Germinal center (tissue), 1 donor: ENCODE measurements around the gene CLBA1.
"Not testable (repeated sequence)": the region's sequence is repeated elsewhere in the genome, so short reads cannot be mapped to it uniquely, and the experiment has no call there.

Experiments used
- DNase-seq: peaks from one replicate; pipeline ENCODE4 v3.0.0; 2012; ENCODE audit warnings: mixed read lengths, low spot score

Gene CLBA1

DNA sequence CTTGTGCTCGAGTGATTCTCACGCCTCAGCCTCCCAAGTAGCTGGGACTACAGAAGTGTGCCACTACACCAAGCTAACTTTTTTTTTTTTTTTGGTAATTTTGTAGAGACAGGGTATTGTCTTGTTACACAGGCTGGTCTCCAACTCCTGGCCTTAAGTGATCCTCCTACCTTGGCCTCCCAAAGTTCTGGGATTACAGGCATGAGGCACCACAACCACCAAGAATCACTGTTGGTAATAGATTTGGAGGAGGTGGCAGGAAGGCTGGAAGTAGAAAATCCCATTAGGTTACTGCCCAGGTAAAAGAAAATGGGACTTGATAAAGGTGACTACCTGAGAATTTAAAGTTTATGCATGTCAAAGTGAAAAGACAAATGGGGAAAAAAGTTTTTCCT is 36.7 kb downstream of the CLBA1 start:
- DNase-seq, result no peak

GRCh38 chr14:105023144-105023543 is 37.6 kb downstream of the CLBA1 start:
- no peak for DNase-seq

GRCh38 chr14:105023791-105024480 is 38.3 kb downstream of the CLBA1 start:
- no peak for DNase-seq

DNA sequence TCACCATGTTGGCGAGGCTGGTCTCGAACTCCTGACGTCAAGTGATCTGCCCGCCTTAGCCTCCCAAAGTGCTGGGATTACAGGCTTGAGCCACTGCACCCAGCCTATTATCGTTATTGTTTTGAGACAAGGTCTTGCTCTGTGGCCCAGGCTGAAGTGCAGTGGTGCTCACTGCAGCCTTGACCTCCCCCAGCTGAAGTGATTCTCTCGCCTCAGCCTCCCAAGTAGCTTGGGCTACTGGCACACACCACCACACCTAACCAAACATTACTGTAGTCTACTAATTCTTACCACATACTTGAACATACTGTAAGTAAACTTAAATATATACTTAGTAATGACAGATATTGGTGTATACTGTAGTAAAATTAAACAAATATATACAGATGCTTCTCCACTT is 39.8 kb downstream of the CLBA1 start:
- DNase-seq, result no peak

DNA sequence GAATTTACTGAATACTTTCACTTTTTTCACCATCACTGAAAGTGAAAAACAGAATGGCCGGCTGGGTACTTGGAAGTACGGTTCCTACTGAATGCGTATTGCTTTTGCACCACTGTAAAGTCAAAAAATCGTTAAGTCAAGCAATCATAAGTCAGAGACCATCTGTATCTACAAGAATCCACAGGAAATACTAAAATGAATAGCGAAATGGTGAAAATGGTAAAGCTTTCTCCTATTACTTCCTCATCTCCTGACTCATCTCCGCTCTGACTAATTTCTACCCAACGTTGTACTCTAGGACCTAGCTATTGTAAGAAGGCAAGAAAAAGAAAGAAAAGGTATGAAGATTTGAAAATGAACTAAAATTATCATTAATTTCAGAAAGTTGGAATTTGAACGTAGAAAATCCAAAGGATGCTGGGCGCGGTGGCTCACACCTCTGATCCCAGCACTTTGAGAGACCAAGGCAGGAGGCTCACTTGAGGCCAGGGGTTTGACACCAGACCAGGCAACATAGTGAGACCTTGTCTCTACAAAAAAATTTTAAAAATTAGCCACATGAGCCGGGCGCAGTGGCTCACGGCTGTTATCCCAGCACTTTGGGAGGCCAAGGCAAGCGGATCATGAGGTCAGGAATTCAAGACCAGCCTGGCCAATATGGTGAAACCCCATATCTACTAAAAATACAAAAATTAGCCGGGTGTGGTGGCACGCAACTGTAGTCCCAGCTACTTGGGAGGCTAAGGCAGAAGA is 40.6 kb downstream of the CLBA1 start:
- no peak for DNase-seq

DNA sequence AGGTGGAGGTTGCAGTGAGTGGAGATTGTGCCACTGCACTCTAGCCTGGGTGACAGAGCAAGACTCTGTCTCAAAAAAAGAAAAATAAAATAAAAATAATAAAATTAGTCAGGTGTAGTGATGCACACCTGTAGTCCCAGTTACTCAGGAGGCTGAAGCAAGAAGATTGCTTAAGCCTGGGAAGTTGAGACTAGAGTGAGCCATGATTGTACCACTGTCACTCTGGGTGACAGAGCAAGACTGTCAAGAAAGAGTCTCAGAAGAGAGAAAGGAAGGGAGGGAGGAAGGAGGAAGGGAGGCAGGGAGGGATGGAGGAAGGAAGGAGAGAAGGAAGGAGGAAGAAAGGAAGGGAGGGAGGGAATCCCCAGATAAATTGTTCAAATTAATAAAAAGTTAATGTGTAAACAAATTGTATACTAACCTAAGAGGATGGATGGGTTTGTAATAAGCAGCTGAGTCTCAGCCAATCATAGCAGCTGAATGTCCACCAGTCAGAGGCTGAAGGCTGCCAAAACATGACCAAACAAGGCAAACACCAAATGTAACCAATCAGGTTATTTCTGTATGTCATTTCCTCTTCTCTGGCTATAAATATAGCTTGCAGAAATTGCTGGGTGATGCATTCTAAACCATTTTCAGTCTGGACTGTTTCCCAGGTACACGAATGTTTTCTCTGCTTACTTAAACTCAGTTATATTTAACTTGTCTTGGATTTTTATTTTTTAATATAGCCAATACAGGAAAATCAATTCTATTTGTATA is 41.4 kb downstream of the CLBA1 start:
- DNase-seq, result no peak

GRCh38 chr14:105027718-105028117 is 42.1 kb downstream of the CLBA1 start:
- not testable (repeated sequence) for DNase-seq

GRCh38 chr14:105028251-105028927 is 42.8 kb downstream of the CLBA1 start:
- no peak for DNase-seq

DNA sequence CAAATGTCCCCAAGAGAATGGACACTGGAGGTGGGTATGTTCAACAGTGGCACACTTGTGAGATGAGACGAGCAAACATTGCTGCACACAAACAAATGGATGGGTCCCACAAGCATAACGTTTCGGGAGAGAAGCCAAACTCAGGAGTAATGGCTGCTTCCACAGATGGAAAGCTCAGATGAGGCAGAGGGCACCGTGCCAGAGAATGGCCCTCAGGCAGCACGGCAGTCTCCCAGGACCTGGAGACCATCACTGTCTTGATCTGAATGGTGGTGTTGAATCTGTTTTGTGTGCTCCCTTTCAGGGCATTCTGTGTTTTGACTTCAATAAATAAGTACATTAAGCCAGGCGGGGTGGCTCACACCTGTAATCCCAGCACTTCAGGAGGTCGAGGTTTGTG is 43.8 kb downstream of the CLBA1 start:
- no peak for DNase-seq

DNA sequence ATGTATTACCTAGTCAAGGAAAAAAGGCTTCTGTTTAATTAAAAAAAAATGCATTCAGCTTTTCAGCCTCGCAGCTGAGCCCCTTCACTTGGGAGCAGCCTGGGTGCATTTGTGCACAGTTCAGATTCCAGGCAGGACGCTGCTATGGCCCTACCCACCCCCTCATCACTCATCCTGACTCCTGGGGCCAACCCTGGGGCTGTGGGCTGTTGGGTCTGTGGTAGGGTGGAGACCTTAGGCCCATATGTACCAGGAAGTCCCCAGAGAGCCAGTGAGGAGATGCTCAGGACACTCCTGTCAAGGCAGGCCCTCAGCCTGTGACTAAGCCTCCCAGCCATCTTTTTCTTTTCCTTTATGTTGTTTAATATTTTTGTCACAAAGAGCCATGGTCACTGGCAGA is 44.6 kb downstream of the CLBA1 start:
- no peak for DNase-seq

DNA sequence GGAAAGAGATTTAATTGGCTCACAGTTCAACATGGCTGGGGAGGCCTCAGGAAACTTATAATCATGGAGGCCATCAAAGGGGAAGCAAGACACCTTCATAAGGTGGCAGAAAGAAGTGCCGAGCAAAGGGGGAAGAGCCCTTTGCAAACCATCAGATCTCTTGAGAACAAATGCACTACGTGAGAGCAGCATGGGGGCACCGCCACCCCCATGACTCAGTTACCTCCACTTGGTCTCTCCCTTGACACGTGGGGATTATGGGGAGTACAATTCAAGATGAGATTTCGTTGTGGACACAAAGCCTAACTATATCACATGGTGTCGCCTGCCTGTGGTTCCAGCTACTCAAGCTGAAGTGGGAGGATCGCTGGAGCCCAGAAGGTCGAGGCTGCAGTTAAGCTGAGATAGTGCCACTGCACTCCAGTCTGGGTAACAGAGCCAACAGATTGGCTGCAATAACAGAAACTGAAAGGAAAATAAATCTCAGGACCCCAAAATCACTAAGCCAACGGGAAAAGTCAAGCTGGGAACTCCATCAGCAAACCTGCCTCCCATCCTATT is 45.3 kb downstream of the CLBA1 start:
- DNase-seq, result no peak

- DNase-seq, result not testable (repeated sequence)
Measured at GRCh38 chr14:105032451-105032901, 46.9 kb downstream of the CLBA1 start.

- DNase-seq, result not testable (repeated sequence)
Measured at GRCh38 chr14:105033412-105033900, 47.9 kb downstream of the CLBA1 start.

DNA sequence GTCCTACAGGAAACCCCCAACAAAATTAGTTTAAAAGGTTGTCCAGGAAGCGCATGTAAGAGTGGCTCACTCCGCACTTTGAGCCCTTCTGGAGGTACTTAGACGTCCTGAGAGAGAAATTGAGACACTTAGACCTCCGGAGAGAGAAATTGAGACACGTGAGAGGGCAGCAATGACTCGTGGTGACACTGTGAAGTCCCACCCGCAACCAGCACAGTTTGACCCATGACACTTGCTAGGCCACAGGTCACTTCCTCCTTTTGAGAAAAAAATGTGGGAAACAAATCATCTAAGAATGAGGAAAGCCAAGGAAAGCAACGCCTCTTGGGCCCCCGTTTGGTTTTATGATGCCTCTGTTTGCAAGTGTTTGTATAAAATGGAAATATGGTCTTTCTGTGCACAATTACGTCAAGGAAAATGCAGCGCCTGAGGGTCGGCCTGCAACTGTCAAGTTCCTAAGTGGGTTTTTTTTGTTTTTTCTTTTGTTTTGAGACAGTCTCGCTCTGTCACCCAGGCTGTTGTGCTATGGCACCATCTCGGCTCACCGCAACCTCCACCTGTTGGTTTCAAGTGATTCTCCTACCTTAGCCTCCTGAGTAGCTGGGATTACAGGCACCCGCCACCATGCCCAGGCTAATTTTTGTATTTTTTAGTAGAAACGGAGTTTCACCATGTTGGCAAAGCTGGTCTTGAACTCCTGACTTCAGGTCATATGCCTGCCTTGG is 48.9 kb downstream of the CLBA1 start:
- no peak for DNase-seq

DNA sequence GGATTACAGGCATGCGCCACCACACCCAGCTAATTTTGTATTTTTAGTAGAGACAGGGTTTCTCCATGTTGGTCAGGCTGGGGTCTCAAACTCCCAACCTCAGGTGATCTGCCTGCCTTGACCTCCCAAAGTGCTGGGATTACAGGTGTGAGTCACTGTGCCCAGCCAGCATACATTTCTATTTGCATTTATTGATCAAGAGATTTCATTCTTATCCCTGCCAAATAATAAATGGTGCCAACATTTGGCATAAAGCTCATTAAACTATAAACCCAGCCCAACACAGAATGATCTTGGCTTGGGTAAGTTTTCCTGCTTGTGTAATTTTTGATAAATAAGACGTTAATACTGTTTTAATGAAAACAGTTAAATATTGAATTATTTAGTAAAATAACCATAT is 50.0 kb downstream of the CLBA1 start:
- DNase-seq, result not testable (repeated sequence)

- DNase-seq, result no peak
Measured at GRCh38 chr14:105039458-105040205, 54.0 kb downstream of the CLBA1 start.

DNA sequence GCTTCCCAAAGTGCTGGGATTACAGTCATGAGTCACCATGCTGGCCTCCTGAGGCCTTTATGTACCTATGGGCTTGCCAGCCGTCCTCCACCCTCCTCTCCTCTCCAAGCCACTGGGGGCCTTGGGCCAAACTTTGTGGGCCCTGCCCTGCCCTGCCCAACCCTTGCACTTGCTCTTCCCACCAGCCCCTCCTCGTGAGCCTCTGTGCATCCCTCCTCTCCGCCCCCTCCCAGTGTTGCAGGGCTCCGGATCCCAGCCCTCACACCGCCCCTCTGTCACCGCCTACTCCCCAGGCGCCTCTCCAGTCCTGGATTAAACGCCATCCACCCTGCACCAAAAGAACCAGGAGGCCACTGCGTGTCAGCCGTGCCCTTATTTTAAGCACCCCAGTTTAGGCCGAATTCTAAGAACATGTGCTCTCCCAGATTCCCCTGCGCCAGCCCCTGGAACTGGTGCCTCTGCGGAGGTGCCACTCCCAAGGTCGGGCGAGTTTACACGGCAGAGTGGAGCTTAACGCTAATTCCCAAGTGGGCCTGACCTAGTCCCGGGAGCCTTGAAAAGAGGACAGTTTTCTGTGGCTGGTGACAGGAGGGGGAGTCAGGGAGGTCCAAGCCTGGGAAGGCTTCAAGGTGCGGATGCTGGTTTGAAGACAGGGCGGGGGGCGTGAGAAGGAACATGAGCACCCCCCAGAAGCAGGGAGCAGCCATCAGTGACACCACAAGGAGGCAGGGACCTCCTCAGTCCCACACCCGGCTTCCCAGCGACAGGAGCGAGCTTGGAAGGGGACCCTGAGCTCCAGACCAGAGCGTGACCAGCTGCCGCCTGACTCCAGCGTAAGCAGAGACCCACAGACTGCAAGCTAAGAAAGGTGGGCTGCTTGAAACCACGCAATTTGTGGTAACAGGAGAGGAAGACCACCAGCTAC is 56.5 kb downstream of the CLBA1 start:
- DNase-seq, result no peak

- DNase-seq, result no peak
Measured at GRCh38 chr14:105042813-105043212, 57.2 kb downstream of the CLBA1 start.

GRCh38 chr14:105043641-105044040 is 58.1 kb downstream of the CLBA1 start:
- no peak for DNase-seq
